HG03025 (cell line): Measurements from ENCODE around the gene GNS.
"Not testable (repeated sequence)": the region's sequence is repeated elsewhere in the genome, so short reads cannot be mapped to it uniquely, and the experiment has no call there.

Source experiments
- ATAC-seq: cut with Tn5 transposase; IDR thresholded peaks from one replicate; pipeline ENCODE4 v1.9.1; 2021; ENCODE audit warnings: mild to moderate bottlenecking, moderate library complexity; ENCODE audit not compliant: unreplicated experiment, low FRiP score

The GNS gene

DNA sequence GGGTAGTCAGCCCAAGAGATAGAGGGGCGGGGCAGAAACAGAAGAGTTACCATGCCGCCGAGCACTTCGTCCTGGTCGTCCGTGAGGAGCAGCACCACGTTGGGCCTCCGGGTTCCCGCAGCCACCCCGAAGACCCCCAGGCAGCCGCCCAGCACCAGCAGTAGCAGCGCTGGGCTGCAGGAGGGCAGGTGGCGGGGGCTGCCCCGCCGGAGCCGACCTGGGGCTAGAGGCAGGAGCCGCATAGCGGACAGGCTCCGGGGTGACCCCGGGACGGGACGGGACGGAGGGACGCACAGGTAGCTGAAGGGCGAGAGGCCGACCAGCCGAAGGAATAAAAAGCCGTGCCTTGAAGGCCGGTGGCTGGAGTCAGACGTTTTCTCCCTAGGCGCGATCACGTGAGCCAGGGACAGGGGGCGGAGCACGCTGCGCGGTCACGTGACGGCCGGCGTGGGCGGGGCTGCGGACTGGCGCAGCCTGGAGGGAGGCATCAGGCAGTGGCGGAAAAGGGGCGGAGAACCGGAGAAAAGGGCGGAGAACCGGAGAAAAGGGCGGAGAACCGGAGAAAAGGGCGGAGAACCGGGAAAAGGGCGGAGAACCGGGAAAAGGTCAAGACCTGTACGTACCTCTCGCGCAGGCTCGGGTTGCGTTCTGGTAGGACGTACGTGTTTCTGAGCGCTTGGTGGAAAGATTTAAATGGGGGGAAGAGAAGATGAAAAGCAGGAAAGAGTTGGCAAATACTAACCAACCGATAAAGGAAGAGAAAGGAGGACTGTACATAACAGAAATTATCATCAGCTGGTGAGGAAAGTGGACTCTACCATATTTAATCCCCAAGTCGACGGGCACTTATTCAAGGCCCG, at the start of gene GNS:
TSS of gene GNS (minus strand) at position 372 of the 860 bp plus-strand sequence. CDS start at position 242, 130 bp downstream.
- ATAC-seq = peak; percentile 88

DNA sequence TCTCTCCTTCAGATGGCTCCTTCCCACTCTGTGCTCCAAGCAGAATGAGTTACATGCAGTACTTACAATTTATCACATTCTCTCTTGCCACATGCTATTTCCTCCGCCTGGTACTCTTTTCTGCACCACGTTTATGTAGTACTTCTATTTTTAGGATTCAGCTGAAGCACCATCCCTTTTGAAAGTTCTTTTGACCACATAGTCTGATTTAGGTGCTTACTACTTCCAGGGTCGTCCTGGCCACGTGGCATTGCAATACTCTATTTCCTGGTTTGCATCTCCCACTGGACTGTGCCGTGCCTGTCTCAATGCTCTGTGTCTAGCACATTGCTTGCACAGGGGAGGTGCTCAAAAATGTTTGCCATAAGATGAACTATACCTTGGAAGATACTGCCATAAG, 48.9 kb upstream of the GNS start:
- ATAC-seq = peak; percentile 47

DNA sequence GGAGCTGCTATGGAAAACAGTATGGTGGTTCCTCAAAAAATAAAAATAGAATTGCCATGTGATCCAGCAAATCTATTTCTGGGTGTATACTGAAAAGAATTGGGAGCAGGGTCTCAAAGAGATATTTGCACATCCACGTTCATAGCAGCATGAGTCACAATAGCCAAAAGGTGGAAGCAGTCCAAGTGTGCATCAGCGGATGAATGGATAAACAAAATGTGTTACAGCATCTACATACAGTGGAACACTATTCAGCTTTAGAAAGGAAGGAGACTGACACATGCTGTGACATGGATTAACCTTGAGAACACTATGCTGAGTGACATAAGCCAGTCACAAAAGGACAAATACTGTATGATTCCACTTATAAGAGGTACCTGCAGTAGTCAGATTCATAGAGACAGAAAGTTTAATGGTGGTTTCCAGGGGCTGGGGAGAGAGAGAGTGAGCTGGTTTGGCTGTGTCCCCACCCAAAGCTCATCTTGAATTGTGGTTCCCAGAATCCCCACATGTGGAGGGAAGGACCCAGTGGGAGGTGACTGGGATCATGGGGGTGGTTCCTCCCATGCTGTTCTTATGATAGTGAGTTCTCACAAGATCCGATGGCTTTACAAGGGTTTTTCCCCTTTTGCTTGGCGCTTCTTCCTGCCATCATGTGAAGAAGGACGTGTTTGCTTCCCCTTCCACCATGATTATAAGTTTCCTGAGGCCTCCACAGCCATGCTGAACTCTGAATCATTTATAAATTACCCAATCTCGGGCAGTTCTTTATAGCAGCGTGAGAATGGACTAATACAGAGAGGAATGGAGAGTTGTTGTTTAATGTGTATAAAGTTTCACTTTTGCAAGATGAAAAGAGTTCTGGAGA, 47.6 kb upstream of the GNS start:
- ATAC-seq = no peak

DNA sequence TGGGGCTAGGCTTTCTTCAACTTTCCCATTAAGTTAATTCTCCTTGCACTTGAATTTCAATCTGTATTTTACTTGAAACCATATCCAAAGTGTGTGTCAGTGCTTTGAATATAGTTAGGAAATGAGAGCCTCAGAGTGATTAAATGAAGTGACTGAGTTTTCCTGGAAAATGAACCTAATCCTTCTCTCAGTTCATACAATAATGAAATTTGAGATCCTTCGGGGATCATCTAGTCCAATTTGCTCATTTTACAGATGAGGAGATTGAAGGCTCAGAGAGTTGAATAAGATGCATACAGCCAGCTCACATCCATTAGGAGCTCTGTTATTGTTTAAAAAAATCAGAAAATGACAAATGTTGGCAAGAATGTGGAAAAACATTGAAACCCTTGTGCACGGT, 47.0 kb upstream of the GNS start:
- no peak for ATAC-seq

DNA sequence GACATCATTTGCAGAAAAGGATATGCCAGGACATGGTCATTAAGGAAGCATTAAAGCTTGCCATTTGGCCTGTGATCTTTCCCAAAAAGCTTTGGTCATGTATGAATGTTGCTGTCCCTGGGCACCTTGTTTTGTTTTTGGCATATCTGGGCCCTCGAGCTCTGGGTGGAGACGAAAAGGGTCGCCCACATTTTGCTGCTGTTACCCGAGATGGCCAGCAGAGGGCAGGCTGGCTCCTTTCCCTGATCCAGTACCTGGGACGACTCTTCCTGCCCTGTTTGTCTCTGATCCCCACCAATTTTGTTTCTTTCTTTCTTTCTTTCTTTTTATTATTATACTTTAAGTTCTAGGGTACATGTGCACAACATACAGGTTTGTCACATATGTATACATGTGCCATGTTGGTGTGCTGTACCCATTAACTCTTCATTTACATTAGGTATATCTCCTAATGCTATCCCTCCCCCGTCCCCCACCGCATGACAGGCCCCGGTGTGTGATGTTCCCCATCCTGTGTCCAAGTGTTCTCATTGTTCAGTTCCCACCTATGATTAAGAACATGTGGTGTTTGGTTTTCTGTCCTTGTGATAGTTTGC, 43.1 kb upstream of the GNS start:
- not testable (repeated sequence) for ATAC-seq

DNA sequence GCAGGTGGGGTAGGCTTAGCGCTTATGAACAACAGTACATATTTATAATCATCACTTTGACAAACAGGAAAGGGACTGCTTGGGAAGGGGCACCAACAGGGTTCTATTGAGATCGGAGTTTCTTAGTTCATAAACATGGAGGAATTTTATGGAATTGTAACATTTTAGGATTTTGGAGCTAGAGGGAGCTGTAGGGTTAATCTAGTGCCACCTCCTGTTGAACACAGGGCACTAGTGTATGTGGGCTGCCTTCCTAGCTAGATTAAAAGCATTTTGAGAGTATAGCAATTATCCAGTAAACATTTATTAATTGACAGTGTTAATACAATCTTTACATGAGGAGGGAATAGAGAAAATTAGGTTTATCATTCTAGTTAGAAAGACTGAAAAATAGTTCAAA, 42.2 kb upstream of the GNS start:
- no peak for ATAC-seq

DNA sequence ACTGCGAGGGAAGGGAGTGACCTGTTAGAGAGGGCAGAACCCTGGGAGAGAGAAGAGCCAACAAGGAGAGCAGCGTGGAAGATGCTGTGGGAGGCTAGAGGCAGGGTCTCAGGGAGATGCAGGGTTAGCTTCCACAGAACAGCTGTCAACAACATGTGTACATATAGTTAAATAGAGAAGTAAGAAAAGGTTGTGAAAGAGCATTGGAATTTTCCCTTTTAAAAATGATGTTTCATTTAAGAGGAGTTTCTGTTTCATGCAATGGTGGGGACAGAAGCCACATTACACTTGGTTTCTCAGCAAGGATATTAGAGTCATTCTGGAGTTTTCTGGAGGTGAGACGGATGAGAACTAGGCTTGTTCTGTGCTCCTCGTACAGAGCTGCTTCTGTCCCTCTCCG, 41.4 kb upstream of the GNS start:
- no peak for ATAC-seq

DNA sequence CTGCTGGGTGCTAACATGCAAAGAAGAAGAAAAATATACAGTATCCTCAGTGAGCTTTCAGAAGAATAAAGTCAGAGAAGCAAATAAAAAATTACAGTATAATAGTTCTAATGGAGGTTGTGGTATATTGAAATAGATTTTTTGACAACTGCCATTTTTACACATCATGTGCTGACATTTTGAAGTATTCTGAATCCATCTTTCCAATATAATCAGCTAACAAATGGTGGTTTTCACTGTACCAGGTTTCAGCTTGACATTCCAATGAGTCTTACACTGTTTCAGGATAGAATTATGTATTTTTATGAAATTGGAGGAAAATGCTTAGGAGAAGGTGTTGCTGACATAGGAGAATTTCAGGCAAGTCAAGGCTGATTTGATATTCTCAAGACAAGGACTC, 39.0 kb upstream of the GNS start:
- ATAC-seq = no peak

DNA sequence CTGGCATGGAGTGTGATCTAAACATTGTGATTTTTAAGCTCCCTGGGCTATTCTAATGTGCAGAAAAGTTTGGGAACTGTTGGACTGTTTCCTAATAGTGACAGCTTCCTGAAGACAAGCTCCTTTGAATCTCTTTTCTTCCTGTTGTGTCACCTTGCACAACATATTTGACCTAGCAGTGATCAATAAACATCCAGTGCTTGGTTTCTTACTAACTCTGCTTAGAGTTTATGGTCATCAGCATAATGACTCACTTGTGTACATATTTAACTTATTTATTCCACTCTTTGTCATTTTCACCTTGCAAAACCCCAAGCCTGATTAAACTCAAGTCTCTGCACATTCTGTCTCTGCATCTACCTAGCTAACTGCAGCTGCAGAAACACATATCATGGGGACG, 38.0 kb upstream of the GNS start:
- ATAC-seq = no peak

DNA sequence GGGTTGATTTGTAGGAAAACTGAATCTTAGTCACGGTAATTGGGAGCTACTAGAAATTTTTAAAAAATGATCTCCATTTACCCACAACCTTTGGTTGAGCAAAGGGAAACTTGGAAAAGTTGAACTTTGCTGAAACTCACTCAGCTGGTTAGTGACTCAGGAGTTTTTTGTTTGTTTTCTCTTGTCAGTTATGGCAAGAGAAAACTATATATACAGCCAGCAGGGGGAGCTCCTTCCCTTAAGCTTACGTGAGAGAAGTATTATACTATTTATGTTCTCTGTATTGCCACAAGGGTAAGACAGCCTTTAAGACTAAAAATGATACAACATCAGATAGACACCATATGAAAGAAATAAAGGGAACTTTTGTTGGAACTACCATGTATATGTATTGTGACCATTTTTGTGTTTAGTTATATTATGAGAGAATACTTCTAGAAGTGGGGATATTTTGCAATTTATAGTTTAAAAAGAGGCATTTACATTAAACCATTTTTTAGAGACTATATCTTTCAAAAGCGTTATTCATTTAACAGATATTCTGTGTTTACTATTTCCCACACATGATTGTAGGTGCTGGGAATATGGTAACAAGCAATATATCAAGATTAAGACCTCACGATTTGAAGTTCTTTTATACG, 37.1 kb upstream of the GNS start:
- ATAC-seq = peak; percentile 55

DNA sequence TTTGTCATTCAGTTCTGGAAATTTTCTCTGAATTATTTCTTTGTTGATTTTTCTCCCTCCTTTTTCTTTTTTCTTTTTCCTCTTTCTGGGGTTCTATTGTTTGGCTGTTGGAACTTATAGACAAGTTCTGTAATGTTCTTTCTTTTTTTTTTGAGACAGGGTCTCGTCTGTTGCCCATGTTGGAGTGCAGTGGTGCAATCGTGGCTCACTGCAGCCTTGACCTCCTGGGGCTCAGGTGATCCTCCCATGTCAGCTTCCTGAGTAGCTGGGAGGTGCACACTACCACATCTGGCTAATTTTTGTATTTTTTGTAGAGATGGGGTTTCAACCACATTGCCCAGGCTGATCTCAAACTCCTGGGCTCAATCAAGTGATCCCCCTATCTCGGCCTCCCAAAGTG, 35.1 kb upstream of the GNS start:
- ATAC-seq = no peak

DNA sequence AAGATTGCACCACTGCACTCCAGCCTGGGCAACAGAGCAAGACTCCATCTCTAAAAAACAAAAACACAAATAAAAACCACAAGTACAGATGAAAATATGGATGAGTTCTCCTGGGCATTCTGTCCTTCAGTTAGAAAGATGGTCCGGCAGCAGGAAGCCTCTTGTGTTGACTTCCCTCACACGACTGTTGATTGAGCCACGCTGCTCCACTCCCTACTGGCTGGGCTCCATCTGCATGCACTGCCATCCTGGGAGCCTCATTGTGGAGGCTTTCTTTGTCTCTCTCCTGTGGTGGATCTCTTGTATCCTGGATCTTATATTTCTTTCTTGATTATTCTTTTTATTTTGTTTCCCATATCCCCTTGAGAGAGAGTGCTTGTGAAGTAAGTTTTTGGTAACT, 34.4 kb upstream of the GNS start:
- no peak for ATAC-seq

DNA sequence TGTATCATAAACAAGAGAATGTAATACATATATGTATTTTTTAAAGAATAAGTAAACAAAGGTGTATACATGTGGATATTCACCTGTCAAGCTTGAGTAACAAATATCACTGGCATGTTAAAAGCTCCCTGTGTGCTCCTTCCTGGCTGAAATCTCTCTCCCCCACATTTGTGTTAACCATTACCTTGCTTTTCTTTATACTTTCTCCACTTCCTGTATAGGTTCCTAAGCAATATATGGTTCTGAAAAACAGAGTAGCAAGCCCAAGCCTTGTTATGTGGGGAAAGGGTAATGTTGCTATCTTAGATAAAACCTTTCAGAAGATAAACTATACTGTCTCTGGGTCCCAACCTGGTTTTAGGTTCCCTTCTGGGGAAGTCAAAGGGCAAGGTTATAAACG, 32.9 kb upstream of the GNS start:
- ATAC-seq = no peak

DNA sequence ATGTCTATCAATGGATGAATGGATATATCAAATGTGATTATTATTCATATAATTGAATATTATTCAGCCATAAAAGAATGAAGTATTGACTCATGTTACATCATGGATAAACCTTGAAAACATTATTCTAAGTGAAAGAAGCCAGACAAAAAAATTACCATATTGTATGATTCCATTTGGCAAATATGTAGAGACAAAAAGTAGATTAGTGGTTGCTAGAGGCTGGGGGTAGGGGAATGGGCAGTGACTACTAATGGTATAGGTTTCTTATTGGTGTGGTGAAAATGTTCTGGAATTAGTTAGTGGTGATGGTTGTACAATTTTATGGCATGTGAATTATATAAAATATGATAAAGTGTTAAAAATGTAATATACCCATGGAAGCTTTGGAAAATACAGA, 31.8 kb upstream of the GNS start:
- ATAC-seq = no peak

DNA sequence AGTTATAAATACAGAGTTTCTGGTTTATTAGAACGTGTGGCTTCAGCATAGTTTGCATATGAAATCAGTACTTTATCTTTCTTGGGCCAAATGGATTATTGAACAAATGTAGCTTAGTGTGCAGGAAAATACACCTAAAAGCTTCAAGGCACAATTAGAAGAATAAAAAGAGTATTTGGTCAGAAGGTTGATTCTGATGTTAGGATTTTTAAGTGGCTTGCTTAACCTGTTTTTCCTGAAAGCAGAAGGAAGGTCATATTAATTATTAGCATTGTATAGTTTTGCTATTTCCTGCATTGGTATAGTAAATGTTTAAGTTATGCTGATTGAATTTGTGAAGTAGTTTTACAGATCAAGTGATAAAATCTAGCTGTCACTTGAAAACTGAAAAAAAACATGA, 31.0 kb upstream of the GNS start:
- ATAC-seq = no peak

DNA sequence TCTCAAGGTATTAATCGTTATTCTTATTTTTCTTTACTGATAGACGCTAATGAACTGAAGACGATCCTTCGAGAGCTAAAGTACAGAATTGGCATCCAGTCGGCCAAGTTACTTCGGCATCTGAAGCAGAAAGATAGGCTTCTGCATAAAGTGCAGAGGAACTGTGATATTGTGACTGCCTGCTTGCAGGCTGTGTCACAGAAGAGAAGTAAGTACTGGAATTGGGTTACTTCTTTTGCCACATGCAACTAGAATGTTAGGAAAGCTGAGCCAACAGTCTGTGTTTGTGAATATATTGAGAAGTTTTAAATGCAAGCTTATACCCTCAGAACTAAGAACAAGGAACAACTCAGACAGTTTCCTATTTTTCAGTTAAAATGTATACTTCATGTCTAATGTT, 26.6 kb upstream of the GNS start:
- no peak for ATAC-seq

DNA sequence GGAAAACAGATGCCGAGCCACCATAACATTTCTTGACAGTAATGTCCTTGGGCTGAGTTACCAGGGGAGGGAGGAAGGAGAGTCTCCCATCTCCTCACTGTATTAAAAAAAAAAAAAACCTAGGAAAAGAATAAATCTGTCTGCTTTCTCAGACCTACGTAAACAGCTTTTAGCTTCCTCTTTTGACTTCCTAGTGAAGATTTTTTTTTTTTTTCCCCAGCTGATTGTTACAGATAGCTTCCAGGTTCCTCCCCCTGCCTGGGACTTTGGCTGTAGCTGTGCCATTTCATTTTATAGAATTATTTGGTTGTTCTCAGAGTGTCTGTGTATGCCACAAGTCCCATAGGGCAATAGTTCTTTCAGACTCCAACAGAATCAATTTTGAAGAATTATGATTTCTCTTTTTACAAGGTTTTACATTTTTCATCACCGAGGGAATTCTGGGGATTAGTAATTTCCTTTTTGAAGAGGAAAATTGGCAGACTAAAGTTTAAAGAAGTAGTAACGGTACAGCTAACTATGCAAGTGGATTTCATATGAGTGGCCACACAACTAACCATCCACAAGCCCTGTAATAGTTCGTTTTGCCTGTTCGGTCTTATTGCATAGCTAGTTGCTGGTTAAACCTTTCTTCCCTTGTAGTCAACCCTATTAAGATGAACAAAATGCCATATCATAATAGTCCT, 23.1 kb upstream of the GNS start:
- ATAC-seq = no peak

DNA sequence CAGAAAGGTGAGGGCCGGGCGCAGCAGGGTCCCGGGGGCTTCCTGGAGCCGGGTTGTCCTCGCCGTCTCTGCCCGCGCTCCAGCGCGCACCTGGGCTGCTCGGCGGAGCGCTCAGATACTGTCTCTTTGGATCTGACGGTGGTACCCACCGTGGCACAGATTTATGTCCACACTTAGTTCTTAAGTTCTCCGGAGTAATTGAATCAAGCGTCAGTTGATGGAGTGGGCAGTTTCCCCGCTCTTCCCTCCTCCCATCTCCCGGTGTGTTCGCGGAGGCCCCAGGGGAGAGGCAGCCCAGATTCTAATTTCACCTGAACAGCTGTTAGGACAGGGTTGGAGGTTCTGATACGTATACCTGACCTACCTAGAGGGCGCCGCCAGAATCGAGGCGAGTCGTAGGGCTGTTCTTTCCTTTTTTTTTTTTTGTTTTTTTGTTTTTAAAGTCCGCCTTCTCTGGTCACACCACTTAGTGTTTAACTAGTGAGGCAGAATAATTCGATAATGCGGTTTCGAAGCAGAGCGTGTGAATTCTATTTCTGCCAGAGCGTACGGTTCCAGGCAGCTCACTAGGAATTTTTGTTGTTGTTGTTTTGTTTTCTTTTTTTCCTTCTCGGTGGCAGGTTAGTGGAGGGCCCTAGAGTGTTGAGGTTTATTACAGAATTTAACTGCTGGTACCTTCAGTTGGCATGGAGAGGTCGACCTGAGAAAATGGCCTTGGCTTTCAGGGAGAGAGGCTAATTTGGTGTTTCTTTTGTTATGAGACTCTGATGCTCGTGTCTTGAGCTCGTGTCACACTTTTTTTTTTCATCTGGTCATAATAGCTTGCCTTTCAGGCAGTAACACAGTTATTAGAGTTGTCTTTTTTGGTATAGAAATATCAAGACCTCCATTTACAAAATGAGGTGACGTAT, 22.3 kb upstream of the GNS start:
- no peak for ATAC-seq
